WERI-Rb-1 (cell line): Measurements from ENCODE around the gene CDK2AP2.
A peak's percentile ranks its signal among the peaks of the same experiment; 100 is the strongest.
"Not testable (repeated sequence)": the region's sequence is repeated elsewhere in the genome, so short reads cannot be mapped to it uniquely, and the experiment has no call there.

ENCODE experiments used
- DNase-seq: peaks from one replicate; pipeline ENCODE4 v3.0.0-alpha.2; 2020
- H3K27ac ChIP-seq: fragments of 250-450 bp; sonication (Bioruptor Pico); 2 replicates; pipeline ENCODE4 v1.5.1; 2020; ENCODE audit warnings: mild to moderate bottlenecking, moderate library complexity
- H3K27me3 ChIP-seq: fragments of 250-450 bp; sonication (Bioruptor Pico); 2 replicates; pipeline ENCODE4 v1.5.1; 2021; ENCODE audit warnings: mild to moderate bottlenecking, low read depth, moderate library complexity; ENCODE audit not compliant: insufficient read depth, severe bottlenecking
- H3K36me3 ChIP-seq: fragments of 250-450 bp; sonication (Bioruptor Pico); 2 replicates; pipeline ENCODE4 v1.5.1; 2020; ENCODE audit warnings: mild to moderate bottlenecking, moderate library complexity
- H3K4me3 ChIP-seq: 2 replicates; pipeline ENCODE4 v1.5.1; 2011; ENCODE audit warnings: low read depth, mild to moderate bottlenecking, control low read depth, low read length
- H3K9me3 ChIP-seq: fragments of 250-450 bp; sonication (Bioruptor Pico); 2 replicates; pipeline ENCODE4 v1.5.1; 2021; ENCODE audit warnings: mild to moderate bottlenecking, moderate library complexity; ENCODE audit not compliant: severe bottlenecking
- CTCF ChIP-seq: IDR thresholded peaks from 2 replicates; pipeline ENCODE4 v1.5.1; 2011; ENCODE audit warnings: low read depth, mild to moderate bottlenecking, control low read depth, inconsistent platforms, low read length

Gene CDK2AP2

GRCh38 chr11:67507864-67508485, at the start of gene CDK2AP2:
Gene CDK2AP2 (minus strand): TSS chr11:67508162. CDS start chr11:67508082, 80 bp downstream.
- no peaks in the 10 kb centered on the region for H3K9me3 ChIP-seq
- no peak for TF ChIP-seq CTCF
- H3K27me3 ChIP-seq, result no peaks in the 10 kb centered on the region
- H3K4me3 ChIP-seq, result peak within 1 kb of the TSS; percentile 51
- peak; percentile 100 for DNase-seq
- peak within 1 kb of the TSS; percentile 91 for H3K27ac ChIP-seq
- H3K36me3 ChIP-seq, result peaks cover 12% of the 10 kb centered on the region

- no peak for TF ChIP-seq CTCF
- H3K9me3 ChIP-seq, result peaks cover 5% of the 10 kb centered on the region
Observed at GRCh38 chr11:67556244-67556643, 48.3 kb upstream of the CDK2AP2 start.

GRCh38 chr11:67551697-67552096, 43.7 kb upstream of the CDK2AP2 start:
- not testable (repeated sequence) for H3K36me3 ChIP-seq, H3K27ac ChIP-seq, DNase-seq, H3K4me3 ChIP-seq, H3K9me3 ChIP-seq, H3K27me3 ChIP-seq

More at GRCh38 chr11:67556244-67556643, 48.3 kb upstream of the CDK2AP2 start:
- no peak overlapping the region for H3K27ac ChIP-seq
- no peak for DNase-seq
- no peaks in the 10 kb centered on the region for H3K27me3 ChIP-seq
- H3K36me3 ChIP-seq, result no peaks in the 10 kb centered on the region
- H3K4me3 ChIP-seq, result no peak overlapping the region

GRCh38 chr11:67551127-67551526, 43.2 kb upstream of the CDK2AP2 start:
- no peaks in the 10 kb centered on the region for H3K36me3 ChIP-seq
- no peaks in the 10 kb centered on the region for H3K27me3 ChIP-seq
- H3K4me3 ChIP-seq, result no peak overlapping the region
- DNase-seq, result no peak
- H3K9me3 ChIP-seq, result peaks cover 5% of the 10 kb centered on the region
- no peak overlapping the region for H3K27ac ChIP-seq
- TF ChIP-seq CTCF, result no peak

- no peak for TF ChIP-seq CTCF
- Histone ChIP-seq H3K36me3 (no peaks in the 10 kb centered on the region), H3K9me3 (peaks cover 5% of the 10 kb centered on the region), H3K27ac (no peak overlapping the region), H3K4me3 (no peak overlapping the region), H3K27me3 (no peaks in the 10 kb centered on the region)
- DNase-seq, result no peak
Observed at GRCh38 chr11:67548555-67549110, 40.7 kb upstream of the CDK2AP2 start.

- not testable (repeated sequence) for H3K27ac ChIP-seq
Observed at GRCh38 chr11:67548112-67548511, 40.1 kb upstream of the CDK2AP2 start.

GRCh38 chr11:67545280-67545679, 37.3 kb upstream of the CDK2AP2 start:
- no peak for DNase-seq
- Histone ChIP-seq H3K27me3 (no peaks in the 10 kb centered on the region), H3K27ac (no peak overlapping the region), H3K9me3 (no peaks in the 10 kb centered on the region), H3K36me3 (no peaks in the 10 kb centered on the region), H3K4me3 (no peak overlapping the region)
- TF ChIP-seq CTCF, result no peak

More at GRCh38 chr11:67548112-67548511, 40.1 kb upstream of the CDK2AP2 start:
- H3K27me3 ChIP-seq, H3K9me3 ChIP-seq, DNase-seq, H3K36me3 ChIP-seq, H3K4me3 ChIP-seq: not testable (repeated sequence)
